B cell (primary cell): ENCODE data around the gene HIRA.

Experiments
- EZH2 ChIP-seq: IDR thresholded peaks from 2 replicates; pipeline ENCODE4 v1.6.1; 2012; ENCODE audit warnings: borderline replicate concordance, low read depth, mild to moderate bottlenecking, moderate library complexity, low read length; ENCODE audit not compliant: insufficient read depth, poor library complexity, severe bottlenecking
- TF ChIP-seq, protein P1 (sequence below): fragments of 200-600 bp; IDR thresholded peaks from one replicate; pipeline ENCODE4 v1.8.0; 2022; ENCODE audit warnings: antibody characterized with exemption, mild to moderate bottlenecking

DNA sequence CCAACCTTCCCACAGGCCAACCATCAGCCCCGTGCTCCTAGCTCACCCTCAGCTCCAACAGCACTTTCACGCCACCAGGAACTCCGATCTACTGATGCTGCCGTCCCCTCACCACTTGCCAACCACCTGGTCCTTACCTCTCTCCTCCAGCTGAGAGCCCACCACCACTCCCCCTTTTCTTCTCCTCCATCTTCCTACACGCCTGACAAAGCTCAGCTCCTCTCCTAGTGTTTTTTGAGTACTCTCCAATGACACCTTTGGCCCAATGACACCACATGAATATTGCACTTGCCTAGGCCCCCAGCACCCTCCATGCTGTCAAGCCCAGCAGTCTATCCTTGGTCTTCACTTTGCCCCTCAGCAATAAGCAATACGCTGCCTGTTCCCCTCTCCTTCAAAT lies 30.7 kb downstream of the HIRA start:
- TF ChIP-seq, protein P1, sequence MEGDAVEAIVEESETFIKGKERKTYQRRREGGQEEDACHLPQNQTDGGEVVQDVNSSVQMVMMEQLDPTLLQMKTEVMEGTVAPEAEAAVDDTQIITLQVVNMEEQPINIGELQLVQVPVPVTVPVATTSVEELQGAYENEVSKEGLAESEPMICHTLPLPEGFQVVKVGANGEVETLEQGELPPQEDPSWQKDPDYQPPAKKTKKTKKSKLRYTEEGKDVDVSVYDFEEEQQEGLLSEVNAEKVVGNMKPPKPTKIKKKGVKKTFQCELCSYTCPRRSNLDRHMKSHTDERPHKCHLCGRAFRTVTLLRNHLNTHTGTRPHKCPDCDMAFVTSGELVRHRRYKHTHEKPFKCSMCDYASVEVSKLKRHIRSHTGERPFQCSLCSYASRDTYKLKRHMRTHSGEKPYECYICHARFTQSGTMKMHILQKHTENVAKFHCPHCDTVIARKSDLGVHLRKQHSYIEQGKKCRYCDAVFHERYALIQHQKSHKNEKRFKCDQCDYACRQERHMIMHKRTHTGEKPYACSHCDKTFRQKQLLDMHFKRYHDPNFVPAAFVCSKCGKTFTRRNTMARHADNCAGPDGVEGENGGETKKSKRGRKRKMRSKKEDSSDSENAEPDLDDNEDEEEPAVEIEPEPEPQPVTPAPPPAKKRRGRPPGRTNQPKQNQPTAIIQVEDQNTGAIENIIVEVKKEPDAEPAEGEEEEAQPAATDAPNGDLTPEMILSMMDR: no peak
- no peak for TF ChIP-seq EZH2
